CD4-positive, alpha-beta T cell treated with Interleukin-2 at 100 ng/mL for 4 hours (primary cell): ENCODE results near the gene C20orf202.

Source experiments
- DNase-seq: peaks from one replicate; pipeline ENCODE4 v3.0.0-alpha.2; 2020; ENCODE audit warnings: low spot score

The C20orf202 gene

DNA sequence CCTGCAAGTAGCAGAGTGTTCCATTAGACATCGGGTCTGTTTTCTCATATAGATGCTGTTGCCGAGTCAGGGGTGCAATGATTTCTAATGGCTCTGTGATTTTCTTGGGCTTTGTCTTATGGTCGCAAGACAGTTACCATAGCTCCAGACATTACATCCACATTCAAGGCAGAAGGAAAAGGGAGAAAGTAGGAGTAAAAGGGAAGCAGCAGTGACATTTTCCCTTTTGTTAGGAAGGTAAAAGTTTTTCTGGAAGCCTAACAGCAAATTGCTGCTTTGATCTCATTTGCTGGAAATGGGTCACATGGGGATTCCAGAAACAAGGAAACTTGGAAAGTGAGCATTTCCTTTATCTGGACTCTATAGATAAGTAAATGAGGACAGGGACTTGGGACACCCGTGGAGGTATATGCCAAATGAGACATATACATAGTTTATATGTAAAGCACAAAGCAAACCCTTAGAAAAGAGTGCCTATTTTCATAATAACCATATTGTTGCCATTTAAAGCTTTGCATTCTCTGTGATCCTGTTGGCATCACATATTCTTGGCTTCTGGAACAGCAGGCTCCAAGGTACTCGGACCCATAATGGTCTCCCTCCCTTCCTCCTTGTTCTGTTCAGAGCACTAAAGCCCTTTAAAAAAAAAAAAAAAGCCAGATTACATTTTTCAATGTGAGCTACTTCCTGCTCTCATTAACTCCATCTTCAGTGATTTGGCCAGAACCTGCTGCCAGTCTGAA, at the start of gene C20orf202:
Gene C20orf202, plus strand, starts transcription at position 693 of the 743 bp plus-strand sequence. CDS start 132 bp downstream, outside the sequence.
- DNase-seq: no peak

DNA sequence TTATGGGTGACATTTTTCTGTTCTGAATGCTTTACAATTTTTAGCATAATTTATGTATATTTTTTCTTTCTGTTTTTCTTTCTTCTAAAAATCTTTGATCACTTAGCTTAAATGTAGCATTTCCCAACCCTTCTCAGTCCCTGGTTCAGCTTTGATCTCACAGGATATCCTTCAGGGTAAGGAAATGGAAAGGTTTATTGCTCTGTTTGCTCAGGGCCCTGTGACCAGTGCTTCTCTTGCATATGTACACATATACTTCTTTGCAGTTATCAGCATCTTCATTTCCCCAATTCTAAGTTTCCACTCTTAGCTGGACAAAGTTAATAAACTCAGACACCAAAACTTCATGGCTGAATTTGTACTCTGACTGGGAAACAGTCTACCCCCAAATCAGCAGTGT, 49.0 kb upstream of the C20orf202 start:
- no peak for DNase-seq

DNA sequence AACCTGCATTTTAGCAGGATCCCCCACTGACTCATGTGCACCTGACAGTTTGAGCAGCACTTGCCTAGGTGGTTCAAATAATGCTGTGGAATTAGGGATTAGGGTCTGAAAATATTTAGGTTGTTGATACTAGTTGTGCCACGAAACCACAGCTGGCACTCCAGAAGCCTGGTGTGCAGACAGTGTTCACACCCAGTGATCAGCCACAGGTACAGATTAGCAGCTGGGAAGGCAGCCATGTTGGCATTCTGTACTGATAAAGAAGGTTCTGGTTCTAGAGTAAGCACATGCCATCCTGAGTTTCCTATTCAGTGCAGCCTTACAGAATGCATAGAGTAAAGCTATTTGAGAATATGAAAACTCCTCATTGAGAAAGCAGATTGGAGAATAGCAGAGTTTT, 48.6 kb upstream of the C20orf202 start:
- DNase-seq: no peak

DNA sequence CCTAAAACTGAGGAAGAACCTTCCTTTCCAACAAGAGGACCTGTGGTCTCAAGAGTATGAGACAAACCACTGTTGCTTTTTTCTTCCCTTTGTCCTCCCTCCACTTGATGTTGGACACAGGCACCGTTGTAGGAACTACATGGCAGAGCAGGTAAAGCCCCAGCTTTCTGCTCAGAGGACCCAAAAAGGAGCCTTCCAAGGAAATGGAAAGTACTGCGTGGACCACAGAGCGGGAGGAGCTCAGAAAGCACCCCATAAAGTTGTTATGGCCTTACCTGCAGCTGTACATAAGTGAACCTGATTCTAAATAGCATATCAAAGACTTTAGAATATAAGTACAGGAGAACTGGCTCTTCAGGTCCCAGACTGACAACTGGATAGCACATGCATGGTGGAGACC, 47.9 kb upstream of the C20orf202 start:
- DNase-seq: no peak

DNA sequence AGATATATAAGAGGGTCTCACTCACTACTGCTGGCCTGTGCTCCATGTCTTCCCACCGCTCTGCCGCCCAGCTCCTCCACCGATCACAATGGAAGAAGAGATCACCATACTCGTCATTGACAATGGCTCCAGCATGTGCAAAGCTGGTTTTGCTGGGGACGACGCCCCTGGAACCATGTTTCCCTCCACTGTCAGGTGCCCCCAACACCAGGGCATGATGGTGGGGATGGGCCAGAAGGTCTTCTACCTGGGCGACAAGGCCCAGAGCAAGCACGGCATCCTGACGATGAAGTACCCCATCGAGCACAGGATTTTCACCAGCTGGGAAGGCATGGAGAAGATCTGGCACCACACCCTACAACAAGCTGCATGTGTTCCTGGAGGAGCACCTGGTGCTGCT, 42.8 kb upstream of the C20orf202 start:
- no peak for DNase-seq

DNA sequence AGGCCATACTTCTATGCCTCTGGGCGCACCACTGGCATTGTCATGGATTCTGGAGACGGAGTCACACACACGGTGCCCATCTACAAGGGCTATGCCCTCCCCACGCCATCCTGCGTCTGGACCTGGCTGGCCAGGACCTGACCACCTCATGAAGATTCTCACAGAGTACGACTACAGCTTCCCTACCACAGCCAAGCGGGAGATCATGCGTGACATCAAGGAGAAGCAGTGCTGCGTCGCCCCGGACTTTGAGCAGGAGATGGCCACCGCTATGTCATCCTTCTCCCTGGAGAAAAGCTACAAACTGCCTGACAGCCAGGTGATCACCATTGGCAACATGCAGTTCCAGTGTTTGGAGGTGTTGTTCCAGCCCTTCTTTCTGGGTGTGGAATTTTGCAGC, 42.3 kb upstream of the C20orf202 start:
- DNase-seq: no peak

DNA sequence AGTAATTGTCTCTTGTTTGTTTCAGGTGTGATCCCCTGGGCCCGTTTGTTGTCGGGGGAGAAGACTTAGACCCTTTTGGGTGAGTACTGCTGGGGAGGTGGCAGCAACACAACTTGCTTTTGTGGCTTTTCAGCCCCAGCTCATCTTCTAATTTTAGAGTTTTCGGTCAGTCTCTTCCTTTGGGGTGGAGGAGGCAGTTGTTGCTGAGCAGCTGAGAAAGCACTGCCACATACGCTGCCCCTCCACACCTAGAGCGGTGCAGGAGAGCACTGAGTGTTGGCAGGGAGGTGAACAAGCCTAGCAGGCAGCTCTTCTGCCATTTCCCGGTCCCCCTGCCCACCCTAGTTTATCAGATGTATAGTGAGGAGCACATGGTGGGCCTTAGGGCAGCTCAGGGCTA, 40.1 kb upstream of the C20orf202 start:
- DNase-seq: no peak

DNA sequence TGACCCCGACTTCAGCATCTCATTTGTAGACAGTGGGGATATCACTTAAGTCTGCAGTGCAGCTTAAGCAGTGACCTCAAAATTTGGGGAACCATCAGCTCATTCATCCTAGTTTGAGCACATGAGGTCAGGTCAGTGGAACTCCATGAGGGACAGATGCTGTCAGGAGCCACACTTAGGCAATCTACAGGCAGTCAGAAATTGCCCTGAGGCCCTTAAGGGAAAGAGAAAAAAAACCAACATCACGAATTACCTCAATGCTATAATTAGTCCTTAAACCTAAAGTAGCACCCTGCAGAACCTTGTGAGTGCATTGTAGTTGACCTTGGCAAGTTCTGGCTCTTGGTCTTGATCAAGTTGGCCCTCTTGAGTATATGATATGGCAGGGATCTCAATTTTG, 39.6 kb upstream of the C20orf202 start:
- DNase-seq: no peak

DNA sequence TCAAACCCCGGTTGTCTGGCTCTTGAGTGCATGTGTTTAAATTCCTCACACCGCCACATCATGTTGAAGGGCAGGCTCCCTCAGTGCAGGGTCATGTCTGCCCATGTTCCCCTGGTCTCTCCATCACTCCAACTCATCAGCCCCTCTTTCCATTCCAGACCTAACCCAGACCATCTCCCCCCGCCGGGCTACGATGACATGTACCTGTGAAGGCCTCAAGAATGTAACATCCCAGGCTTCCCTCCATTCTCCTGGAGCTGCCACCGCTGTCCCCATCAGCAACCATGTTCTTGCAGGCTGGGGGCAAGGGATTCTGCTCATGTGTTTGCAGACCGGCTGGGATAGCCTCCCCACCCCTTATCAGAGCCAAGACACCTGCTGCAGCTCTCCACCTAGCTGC, 38.4 kb upstream of the C20orf202 start:
- DNase-seq: no peak

DNA sequence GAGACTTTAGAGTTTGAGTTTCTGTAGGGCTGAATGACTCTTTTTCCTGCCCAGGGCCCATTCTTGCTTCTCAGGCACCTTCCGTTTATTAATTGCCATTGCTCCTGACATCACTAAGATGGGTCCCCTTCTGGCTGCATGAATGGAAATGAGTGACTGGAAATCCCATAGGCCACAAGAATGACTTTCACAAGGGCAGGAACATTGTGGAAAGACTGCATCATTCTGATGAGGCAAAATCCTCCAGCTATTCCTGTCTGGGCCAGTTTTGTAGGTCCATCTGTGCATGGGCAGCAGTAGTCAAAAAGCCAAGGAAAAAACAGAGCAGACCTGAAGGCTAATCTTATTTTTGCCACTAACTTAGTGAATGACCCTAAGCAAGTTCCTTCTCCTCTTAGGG, 37.7 kb upstream of the C20orf202 start:
- DNase-seq: no peak

DNA sequence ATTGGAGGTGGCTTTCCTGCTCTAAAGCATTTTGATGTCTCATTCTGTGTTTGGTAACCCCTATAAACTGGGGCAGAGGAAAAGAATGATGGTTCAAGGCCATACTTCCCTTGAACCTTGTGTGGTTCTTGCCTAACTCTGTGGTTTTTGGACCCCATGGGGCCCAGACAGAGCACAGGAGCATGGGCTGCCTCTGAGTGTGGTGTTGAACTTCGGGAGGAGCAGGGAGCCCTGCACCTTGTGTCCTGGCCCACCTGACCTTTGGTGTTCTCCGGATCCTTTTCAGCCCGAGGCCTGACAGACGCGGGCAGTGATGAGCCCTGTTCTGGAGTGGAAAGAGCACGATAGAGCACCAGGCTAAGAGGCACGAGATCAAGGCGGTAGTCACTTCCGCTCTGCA, 37.3 kb upstream of the C20orf202 start:
- no peak for DNase-seq

DNA sequence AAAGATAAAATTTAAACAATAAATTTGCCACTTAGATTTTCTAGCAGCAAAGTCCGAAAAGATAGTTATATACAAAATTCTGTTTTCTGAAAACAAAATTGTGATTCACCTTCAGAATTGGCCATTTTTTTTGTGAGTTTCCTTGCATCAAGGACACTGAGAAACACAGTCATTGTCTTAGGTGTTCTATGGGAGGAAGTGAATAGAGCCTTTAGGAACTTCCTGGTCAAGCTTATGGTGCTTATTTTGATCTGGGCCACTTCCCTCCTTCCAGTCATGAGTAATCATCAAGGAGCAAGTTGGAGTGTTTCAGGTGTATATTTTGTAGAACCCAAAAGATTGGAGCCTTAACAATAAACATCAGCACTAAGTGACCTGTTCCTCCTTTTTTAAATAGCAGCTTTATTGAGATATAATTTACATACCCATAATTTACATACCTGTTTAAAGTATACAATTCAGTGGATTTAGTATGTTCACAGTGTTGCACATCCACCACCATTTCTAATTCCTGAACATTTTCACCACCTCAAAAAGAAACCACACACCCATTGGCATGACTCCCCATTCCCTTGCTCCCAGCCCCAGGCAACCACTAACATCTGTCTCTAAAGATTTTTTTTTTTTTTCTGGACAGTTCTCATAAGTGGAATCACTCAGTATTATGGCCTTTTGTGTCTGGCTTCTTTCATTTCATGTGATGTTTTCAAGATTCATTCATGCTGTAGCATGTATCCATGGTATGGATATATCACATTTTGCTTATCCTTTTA, 36.1 kb upstream of the C20orf202 start:
- DNase-seq: no peak

DNA sequence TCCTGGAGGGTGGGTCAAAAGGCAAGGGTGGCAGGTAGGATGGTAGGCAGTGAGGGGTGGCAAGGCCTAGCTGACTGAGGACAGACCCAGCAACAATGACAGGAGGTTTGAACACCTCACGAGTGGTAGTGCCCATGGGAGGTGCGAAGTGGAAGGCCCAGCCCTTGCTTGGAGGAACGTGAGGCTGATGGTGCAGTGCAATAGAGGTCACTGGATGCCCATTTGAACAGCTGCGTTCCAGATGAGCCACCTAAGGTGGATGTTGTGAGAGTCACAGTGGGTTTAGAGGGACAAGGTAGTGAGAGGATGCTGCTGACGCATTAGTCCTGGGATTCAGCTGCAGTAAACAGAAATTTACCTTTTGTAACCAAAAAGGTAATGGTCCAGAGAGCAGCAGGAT, 34.0 kb upstream of the C20orf202 start:
- no peak for DNase-seq

DNA sequence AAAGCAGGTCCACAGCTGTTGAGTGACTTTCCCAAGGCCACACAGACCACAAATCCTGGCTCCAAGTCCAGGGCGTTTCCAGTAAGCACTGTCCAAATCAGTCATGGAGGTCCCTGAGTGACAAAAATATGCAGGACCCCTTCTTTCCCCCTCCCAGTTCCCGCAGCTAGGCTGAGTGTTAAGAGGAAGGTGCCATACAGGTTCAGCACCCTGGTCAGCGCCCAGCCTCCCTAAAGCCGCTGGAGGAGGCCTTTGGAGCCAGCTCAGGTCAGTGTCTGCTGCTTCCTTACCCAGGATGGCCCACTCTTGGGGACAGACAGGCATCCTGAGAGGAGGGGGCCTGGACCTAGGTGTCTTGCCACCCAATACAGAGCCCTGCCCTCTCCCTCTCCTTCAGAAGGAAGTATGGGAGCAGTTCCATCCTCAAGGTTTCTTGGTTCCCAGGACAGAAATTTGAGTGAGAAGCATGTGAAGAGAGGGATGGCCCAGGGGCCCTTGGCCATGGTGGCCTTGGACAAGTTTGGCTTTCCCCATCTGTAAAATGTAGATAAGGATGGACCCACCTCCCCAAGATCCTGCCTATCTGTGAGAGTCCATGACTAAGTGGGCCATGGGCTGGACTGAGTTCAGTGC, 31.7 kb upstream of the C20orf202 start:
- peak; percentile 4 for DNase-seq

DNA sequence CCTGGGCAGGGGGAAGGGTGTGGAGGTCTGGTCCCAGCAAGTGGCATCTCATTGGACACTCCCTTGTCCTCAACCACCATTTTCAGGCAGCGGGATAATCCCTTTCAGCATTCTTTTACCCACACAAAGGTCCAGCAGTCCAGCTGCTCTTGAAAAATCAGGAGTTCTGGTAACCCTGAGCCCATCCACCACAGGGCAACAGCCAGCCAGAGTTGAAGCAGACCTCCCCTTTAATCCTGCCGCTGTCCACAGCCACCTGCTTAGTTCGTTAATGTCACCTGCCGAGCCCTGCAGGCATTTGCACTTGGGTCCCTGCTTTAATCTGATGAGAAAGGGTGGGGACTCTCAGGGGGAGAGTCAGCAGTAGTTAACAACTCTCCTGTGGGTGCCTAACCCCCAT, 29.6 kb upstream of the C20orf202 start:
- DNase-seq: no peak

DNA sequence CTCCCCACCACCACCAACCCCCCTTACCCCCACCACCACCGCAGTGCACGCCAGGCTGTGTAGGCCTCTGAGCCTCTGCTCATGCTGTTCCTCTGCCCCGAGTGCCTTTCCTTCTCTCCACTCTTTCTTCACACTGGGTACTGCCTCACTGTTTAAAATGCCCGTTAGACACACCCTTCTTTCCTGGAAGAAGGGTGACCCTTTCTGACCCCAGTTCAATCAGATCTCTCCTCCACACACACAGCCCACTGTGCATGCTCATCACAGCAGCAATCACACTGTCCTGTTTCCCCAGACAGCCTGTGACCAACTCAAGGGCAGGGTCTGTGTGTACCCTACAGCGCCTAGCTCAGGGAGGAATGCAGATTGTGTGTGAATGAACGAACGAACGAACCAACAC, 28.5 kb upstream of the C20orf202 start:
- DNase-seq: no peak

DNA sequence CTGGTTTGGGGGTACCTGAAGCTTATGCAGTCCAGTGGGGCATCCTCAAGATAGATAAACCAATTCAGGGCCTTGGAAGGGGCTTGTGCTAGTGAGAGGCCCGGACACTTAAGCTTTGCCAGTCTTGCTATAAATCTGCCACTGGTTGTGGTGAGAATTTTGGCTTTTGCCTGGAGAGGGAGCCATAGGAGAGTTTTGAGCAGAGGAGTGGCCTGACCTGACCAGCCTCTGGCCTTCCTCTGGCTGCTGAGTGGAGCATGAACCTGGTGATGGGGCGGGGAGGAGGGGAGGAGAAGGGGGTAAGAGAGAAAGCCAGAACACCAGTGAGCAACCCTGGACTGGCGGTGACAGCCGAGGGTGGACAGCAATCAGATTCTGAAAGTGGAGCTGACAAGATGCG, 25.6 kb upstream of the C20orf202 start:
- DNase-seq: no peak

DNA sequence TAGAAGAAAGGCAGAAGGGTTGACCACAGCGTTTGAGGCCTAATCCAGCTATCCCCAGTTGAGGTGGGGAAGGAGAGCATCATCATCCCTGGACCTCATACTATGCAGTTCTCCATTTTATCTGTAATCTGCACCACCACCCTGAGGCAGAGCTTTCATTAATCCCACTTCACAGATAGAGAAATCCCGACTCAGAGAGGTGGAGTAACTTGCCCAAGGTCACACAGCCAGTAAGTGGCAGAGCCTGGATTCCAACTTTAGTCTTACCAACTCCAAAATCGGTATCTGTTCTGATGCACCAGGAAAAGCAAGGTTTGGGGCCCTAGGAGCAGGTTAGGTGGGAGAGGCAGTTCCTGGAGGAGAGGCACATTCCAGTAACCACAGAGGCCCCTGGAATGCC, 25.2 kb upstream of the C20orf202 start:
- no peak for DNase-seq

DNA sequence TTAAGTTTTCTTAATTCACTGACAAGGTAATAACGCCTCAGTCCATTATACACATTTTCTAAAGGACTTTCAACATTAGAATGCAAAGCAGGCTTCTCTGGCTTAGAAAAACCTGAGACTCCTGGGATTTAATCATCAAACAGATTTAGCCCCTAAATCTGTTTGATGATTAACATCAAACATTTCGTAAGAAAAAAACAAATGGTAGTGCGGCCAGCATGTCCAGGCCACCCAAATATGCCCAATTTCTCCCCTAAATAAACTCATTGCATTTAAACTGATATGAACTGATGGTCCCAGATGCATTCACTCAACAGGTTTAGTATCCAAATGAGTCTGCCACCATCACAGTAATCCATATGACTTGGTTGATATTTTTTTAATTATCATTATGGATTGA, 24.6 kb upstream of the C20orf202 start:
- DNase-seq: no peak

DNA sequence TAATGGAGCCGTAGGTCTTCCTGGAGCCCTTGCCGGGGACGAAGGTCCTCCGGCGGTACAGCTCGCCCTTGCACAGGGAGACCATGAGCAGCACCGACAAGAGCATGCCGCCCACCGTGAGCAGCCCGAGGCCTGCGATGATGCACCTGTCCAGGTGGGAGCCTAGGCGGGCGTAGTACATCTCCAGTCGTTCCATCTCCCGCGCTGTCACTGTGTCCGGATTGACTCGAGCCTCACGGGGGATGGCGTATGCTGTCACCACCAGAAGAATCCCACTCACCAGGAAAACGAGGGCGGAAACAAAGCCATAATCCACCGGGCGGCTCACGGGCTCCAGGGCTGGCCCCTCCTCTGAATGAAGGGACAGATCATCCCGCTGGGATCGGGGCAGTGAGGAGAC, 22.3 kb upstream of the C20orf202 start:
- no peak for DNase-seq

DNA sequence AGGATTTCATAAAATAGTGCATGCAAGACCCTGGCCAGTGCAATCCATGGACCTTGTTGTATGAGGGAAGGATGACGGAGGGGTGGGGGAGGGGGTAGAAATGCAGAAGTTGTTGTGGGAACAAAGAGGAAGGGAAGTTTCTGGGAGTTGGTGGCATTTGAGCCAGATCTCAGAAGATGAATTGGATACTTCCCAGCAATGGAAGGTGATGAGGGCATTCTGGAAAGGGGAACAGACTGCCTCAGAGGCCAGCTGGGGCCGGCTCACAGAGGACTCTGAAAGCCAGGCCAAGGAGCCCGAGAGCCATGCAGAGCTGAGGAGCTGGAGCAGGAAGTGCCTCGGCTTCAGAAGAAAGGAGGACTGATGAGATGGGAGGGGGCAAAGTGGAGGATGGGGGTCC, 21.1 kb upstream of the C20orf202 start:
- no peak for DNase-seq

DNA sequence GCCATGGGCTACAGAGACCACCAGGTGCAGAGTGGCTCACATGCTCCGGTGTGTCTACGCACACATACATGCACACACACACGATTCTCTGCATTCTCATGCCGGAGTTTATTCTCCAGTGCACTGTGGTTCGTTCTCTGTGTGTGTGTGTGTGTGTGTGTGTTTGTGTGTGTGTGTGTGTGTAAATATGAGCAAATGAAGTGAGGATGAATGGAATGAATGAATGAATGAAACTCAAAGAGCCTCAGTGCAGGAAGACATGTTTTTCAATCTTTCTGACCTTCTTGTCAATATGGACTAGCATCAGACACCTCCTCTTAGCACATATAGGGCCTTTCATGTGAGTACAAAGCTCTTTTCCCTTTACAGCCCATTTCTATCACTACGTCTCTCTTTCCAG, 20.1 kb upstream of the C20orf202 start:
- no peak for DNase-seq

DNA sequence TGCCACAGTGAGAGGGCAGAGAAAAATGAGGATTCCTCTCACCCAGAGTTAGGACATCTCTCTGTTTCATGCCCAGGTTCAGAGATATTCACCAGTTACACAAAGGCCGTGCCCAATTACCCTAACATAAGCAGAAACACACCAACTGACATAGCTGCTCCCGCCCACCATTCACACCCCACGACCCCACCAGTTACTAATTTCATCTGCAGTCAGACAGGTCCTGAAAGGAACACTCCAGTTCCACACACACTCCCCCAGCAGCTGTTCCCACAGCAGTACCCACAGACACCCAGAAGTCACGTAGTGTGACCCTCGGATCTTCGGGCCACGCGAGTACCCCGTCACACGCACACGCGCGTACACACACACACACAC, 19.0 kb upstream of the C20orf202 start:
- no peak for DNase-seq
